ENCODE measurements around the gene MYO3B.

DNA sequence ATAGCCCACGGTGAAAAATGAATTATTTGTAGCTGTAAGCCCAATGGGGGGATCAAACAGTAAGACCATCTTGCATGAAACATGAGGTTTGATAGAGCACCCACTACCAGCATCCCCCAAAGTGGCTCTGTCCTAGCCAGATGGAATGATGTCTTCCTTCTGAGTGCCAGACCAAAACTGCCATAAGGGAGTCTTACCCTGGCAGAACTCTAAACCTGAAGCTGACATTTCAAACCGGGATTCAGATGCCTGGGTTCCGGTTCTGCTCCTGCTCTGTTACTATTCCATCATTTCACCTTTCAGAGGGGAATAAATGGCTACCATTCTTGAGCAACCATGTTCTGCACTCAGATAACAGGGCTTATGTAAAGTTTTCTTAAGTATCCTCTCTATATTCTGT lies 67.4 kb downstream of the MYO3B start:
- TF ChIP-seq, protein P1, sequence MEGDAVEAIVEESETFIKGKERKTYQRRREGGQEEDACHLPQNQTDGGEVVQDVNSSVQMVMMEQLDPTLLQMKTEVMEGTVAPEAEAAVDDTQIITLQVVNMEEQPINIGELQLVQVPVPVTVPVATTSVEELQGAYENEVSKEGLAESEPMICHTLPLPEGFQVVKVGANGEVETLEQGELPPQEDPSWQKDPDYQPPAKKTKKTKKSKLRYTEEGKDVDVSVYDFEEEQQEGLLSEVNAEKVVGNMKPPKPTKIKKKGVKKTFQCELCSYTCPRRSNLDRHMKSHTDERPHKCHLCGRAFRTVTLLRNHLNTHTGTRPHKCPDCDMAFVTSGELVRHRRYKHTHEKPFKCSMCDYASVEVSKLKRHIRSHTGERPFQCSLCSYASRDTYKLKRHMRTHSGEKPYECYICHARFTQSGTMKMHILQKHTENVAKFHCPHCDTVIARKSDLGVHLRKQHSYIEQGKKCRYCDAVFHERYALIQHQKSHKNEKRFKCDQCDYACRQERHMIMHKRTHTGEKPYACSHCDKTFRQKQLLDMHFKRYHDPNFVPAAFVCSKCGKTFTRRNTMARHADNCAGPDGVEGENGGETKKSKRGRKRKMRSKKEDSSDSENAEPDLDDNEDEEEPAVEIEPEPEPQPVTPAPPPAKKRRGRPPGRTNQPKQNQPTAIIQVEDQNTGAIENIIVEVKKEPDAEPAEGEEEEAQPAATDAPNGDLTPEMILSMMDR (IDR thresholded peaks at IDR 0.05), result no peak
- no peak for TF ChIP-seq POLR2AphosphoS5 (IDR thresholded peaks at IDR 0.05)

Measured in esophagus muscularis mucosa (tissue), 3 donors.